ENCODE results near the gene FGL2. TPM values are rescaled to one million over a fixed set of nuclear protein-coding genes. Genes with fewer than 3 reads are reported as not detected.
"Not testable (repeated sequence)": the region's sequence is repeated elsewhere in the genome, so short reads cannot be mapped to it uniquely, and the experiment has no call there.

The FGL2 gene
- total RNA-seq, 2 donors from 2014 or later = 6.3 to 11.7 TPM

- 96% methylated on average over 2 of the region's 2 CpGs for WGBS
These were observed 39.1 kb upstream of the FGL2 start for GRCh38 chr7:77238703-77239136.

GRCh38 chr7:77235276-77235675 lies 35.7 kb upstream of the FGL2 start:
- no peak for TF ChIP-seq POLR2A (IDR thresholded peaks at IDR 0.05)
- no peak for TF ChIP-seq CTCF (IDR thresholded peaks at IDR 0.05)
- no peak for TF ChIP-seq POLR2AphosphoS5 (IDR thresholded peaks at IDR 0.05)
- no peak overlapping the region for H3K4me3 ChIP-seq
- DNase-seq (ENCODE audit: low spot score) = no peak
- H3K4me1 ChIP-seq (replicated peaks) = no peaks in the 10 kb centered on the region
- intact Hi-C loops (cut with DNase I) = no loop called here
- no peaks in the 10 kb centered on the region for H3K36me3 ChIP-seq
- 94% methylated on average over 2 of the region's 2 CpGs for WGBS
- H3K9me3 ChIP-seq = no peaks in the 10 kb centered on the region
- H3K27me3 ChIP-seq (replicated peaks; ENCODE audit: insufficient read depth) = no peaks in the 10 kb centered on the region
- no peak overlapping the region for H3K27ac ChIP-seq

More at GRCh38 chr7:77238703-77239136, 39.1 kb upstream of the FGL2 start:
- TF ChIP-seq POLR2AphosphoS5 (IDR thresholded peaks at IDR 0.05) (no peak), POLR2A (IDR thresholded peaks at IDR 0.05) (no peak), CTCF (IDR thresholded peaks at IDR 0.05) (no peak)
- H3K4me1 ChIP-seq (replicated peaks) = no peaks in the 10 kb centered on the region
- DNase-seq (ENCODE audit: low spot score) = no peak
- H3K27me3 ChIP-seq (replicated peaks; ENCODE audit: insufficient read depth) = no peaks in the 10 kb centered on the region
- no peaks in the 10 kb centered on the region for H3K36me3 ChIP-seq
- H3K9me3 ChIP-seq = no peaks in the 10 kb centered on the region
- intact Hi-C loops (cut with DNase I) = no loop called here
- no peak overlapping the region for H3K27ac ChIP-seq
- H3K4me3 ChIP-seq = no peak overlapping the region

GRCh38 chr7:77232467-77232866 lies 32.8 kb upstream of the FGL2 start:
- no peak for TF ChIP-seq POLR2AphosphoS5 (IDR thresholded peaks at IDR 0.05)
- TF ChIP-seq CTCF (IDR thresholded peaks at IDR 0.05) = no peak
- TF ChIP-seq POLR2A (IDR thresholded peaks at IDR 0.05) = no peak
- 87% methylated on average over 2 of the region's 2 CpGs for WGBS
- H3K4me3 ChIP-seq = no peak overlapping the region
- no peak for DNase-seq (ENCODE audit: low spot score)
- H3K27me3 ChIP-seq (replicated peaks; ENCODE audit: insufficient read depth) = no peaks in the 10 kb centered on the region
- intact Hi-C loops (cut with DNase I) = no loop called here
- H3K9me3 ChIP-seq = no peaks in the 10 kb centered on the region
- H3K36me3 ChIP-seq = no peaks in the 10 kb centered on the region
- no peak overlapping the region for H3K27ac ChIP-seq
- no peaks in the 10 kb centered on the region for H3K4me1 ChIP-seq (replicated peaks)

GRCh38 chr7:77228795-77229194 lies 29.2 kb upstream of the FGL2 start:
- H3K27ac ChIP-seq; H3K36me3 ChIP-seq; H3K27me3 ChIP-seq (replicated peaks; ENCODE audit: insufficient read depth); H3K4me1 ChIP-seq (replicated peaks); H3K9me3 ChIP-seq; DNase-seq (ENCODE audit: low spot score); H3K4me3 ChIP-seq; intact Hi-C loops (cut with DNase I): not testable (repeated sequence)

- Histone ChIP-seq H3K4me3 (no peak overlapping the region), H3K36me3 (no peaks in the 10 kb centered on the region), H3K9me3 (no peaks in the 10 kb centered on the region), H3K27ac (no peak overlapping the region), H3K4me1 (replicated peaks) (no peaks in the 10 kb centered on the region), H3K27me3 (replicated peaks; ENCODE audit: insufficient read depth) (no peaks in the 10 kb centered on the region)
- WGBS = 86% methylated on average over 1 of the region's 1 CpG
- no peak for DNase-seq (ENCODE audit: low spot score)
- TF ChIP-seq POLR2AphosphoS5 (IDR thresholded peaks at IDR 0.05) = no peak
- no peak for TF ChIP-seq CTCF (IDR thresholded peaks at IDR 0.05)
- no peak for TF ChIP-seq POLR2A (IDR thresholded peaks at IDR 0.05)
- intact Hi-C loops (cut with DNase I) = no loop called here
These were observed 26.8 kb upstream of the FGL2 start for GRCh38 chr7:77226357-77226839.
